ENCODE measurements around the gene UBE2I. TPM values are rescaled to one million over a fixed set of nuclear protein-coding genes. Genes with fewer than 3 reads are reported as not detected.

Gene UBE2I
- polyA plus RNA-seq, 2 of the 4 experiments (the other 2 are of a cell fraction): 170 to 208 TPM

DNA sequence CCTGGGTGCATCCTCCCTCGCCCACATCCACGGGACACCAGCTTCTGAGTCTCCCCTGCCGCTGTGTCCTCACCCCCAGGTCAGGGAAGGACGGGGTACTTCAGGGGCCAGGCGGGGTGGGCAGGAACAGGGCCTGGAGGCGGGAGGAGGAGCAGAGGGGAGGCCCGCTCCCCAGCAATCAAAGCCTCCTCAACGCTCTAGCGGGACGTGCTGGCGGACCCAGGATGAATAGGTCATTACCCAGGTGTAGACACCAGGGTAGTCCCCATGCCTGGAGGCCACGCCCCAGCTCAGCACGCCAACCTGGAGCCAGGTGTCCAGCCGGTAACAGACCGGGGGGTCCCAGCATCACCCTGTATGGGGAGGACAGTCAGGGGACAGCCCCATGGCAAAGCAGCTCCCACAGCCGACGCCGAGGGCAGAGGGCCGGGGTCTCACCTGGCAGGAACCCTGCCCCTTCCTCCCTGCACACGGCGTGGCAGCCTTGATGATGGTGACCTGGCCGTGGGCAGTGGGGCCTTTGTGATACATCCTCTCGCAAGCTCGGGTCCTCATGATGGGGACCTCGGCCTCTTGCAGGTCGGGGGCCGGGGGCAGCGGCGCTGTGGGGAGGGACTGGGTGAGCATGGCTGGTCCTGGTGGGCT lies 29.4 kb upstream of the UBE2I start:
- ChIA-PET POLR2A (interaction anchor here (0.5 to 0.6 kb wide), 2 partner anchors 17 to 65 kb away, joined by 3 read pairs; no protein-coding TSS in a partner anchor), CTCF (interaction anchor here (0.6 to 1.2 kb wide), 4 partner anchors 10 to 224 kb away, joined by 3 to 7 read pairs (median 3); no protein-coding TSS in a partner anchor)
- 76% methylated on average over 15 of the region's 29 CpGs for WGBS (ENCODE audit: missing lambda C conversion rate)
- H3K4me2 ChIP-seq: no peak overlapping the region
- H3K27ac ChIP-seq: no peak overlapping the region
- FAIRE-seq (no peak), DNase-seq (ENCODE audit: low read depth in 1 of 2, low spot score in 1 of 2) (no peak), ATAC-seq (no peak)
- no peaks in the 10 kb centered on the region for H3K4me1 ChIP-seq
- TF ChIP-seq HEYL (CRISPR knock-in tag; IDR thresholded peaks at IDR 0.05) (no peak), RAD21 (conservative IDR thresholded peaks at IDR 0.05 in 1 of 2, IDR thresholded peaks at IDR 0.05 in 1 of 2) (no peak), RARB (CRISPR knock-in tag; IDR thresholded peaks at IDR 0.05) (no peak), ZSCAN20 (CRISPR knock-in tag; IDR thresholded peaks at IDR 0.05) (no peak), FOXS1 (CRISPR knock-in tag; IDR thresholded peaks at IDR 0.05) (no peak), HOXB13 (CRISPR knock-in tag; IDR thresholded peaks at IDR 0.05; ENCODE audit: low read depth) (no peak), SMC3 (IDR thresholded peaks at IDR 0.05) (no peak)
- TF ChIP-seq, protein P1, sequence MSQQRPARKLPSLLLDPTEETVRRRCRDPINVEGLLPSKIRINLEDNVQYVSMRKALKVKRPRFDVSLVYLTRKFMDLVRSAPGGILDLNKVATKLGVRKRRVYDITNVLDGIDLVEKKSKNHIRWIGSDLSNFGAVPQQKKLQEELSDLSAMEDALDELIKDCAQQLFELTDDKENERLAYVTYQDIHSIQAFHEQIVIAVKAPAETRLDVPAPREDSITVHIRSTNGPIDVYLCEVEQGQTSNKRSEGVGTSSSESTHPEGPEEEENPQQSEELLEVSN (IDR thresholded peaks at IDR 0.05; ENCODE audit: borderline replicate concordance, low read depth): no peak
- no peaks in the 10 kb centered on the region for H3K9me3 ChIP-seq
- H3K4me3 ChIP-seq: no peak overlapping the region

DNA sequence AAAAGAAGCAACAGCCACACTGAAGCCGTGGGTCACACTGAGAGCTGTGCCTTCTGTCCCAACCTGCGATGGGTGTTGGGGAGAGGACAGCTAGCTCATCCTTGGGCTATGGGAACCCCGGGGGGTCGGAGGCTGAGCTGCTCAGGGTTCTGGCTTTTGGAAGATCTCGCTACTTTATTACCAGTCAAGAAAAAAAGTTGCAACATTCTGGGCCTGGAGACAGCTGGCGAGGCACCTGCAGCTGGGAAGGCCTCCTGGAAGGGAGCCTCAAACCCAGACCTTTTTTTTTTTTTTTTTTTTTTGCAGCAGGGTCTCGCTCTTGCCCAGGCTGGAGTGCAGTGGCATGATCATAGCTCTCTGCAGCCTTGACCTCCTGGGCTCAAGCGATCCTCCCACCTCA lies 28.7 kb upstream of the UBE2I start:
- no peaks in the 10 kb centered on the region for H3K9me3 ChIP-seq
- H3K27ac ChIP-seq: no peak overlapping the region
- H3K4me1 ChIP-seq: no peaks in the 10 kb centered on the region
- DNase-seq (ENCODE audit: low read depth in 1 of 2, low spot score in 1 of 2): no peak
- no peak for ATAC-seq
- ChIA-PET CTCF (interaction anchor here (0.6 to 1.0 kb wide), 2 partner anchors 42 to 225 kb away, joined by 3 read pairs; no protein-coding TSS in a partner anchor), POLR2A (interaction anchor here (0.5 to 0.6 kb wide), 2 partner anchors 17 to 64 kb away, joined by 3 read pairs; no protein-coding TSS in a partner anchor)
- WGBS (ENCODE audit: missing lambda C conversion rate): 56% methylated on average over 8 of the region's 8 CpGs
- no peak overlapping the region for H3K4me2 ChIP-seq
- H3K4me3 ChIP-seq: no peak overlapping the region
- TF ChIP-seq EP300 (IDR thresholded peaks at IDR 0.05): no peak
- TF ChIP-seq PHF8 (IDR thresholded peaks at IDR 0.05; ENCODE audit: borderline replicate concordance, low read depth): no peak
- no peak for TF ChIP-seq KDM1A (IDR thresholded peaks at IDR 0.05; ENCODE audit: low read depth)
- no peak for TF ChIP-seq HOXB5 (CRISPR knock-in tag; IDR thresholded peaks at IDR 0.05)
- TF ChIP-seq, protein P2, sequence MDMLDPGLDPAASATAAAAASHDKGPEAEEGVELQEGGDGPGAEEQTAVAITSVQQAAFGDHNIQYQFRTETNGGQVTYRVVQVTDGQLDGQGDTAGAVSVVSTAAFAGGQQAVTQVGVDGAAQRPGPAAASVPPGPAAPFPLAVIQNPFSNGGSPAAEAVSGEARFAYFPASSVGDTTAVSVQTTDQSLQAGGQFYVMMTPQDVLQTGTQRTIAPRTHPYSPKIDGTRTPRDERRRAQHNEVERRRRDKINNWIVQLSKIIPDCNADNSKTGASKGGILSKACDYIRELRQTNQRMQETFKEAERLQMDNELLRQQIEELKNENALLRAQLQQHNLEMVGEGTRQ (IDR thresholded peaks at IDR 0.05): no peak
- no peak for TF ChIP-seq TP53 (CRISPR knock-in tag; IDR thresholded peaks at IDR 0.05)
- no peak for TF ChIP-seq HEYL (CRISPR knock-in tag; IDR thresholded peaks at IDR 0.05)
- no peak for TF ChIP-seq CEBPB (IDR thresholded peaks at IDR 0.05)
- no peak for TF ChIP-seq CBX2 (IDR thresholded peaks at IDR 0.05; ENCODE audit: borderline replicate concordance, low read depth)
- TF ChIP-seq ZC3H11A (IDR thresholded peaks at IDR 0.05): no peak
- TF ChIP-seq BHLHE40 (IDR thresholded peaks at IDR 0.05; ENCODE audit: low read depth, low read length): no peak
- no peak for FAIRE-seq

DNA sequence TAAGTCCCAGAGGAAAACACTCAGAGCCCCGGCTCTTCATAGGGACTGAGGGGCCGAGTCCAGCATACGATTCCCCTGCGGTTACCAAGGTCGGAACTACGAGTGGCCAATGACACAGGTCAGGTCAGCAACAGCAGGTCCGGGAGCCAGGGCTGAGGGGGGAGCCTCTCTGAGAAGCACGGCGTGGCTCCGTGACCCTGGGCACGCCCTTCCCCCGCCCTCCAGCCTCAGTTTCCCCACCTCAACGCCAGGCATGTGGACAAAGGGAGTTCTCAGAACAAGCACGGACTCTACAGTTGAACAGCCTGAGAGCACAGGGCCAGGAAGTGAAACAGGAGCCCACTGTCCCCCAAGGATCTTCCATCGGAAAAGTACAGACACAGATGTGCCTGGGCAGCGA lies 27.9 kb upstream of the UBE2I start:
- no peak for FAIRE-seq
- POLR2A ChIA-PET: no interaction called here
- H3K9me3 ChIP-seq: no peaks in the 10 kb centered on the region
- CTCF ChIA-PET: no interaction called here
- H3K27ac ChIP-seq: no peak overlapping the region
- H3K4me3 ChIP-seq: no peak overlapping the region
- H3K4me1 ChIP-seq: no peaks in the 10 kb centered on the region
- 59% methylated on average over 15 of the region's 16 CpGs for WGBS (ENCODE audit: missing lambda C conversion rate)
- no peak overlapping the region for H3K4me2 ChIP-seq
- ATAC-seq: no peak
- TF ChIP-seq, protein P1 (IDR thresholded peaks at IDR 0.05; ENCODE audit: borderline replicate concordance, low read depth): no peak
- TF ChIP-seq MAZ (IDR thresholded peaks at IDR 0.05; ENCODE audit: borderline replicate concordance, low read depth, low read length): no peak
- no peak for TF ChIP-seq GATA3 (IDR thresholded peaks at IDR 0.05; ENCODE audit: borderline replicate concordance)
- no peak for TF ChIP-seq CBX8 (IDR thresholded peaks at IDR 0.05)
- no peak for DNase-seq (ENCODE audit: low read depth in 1 of 2, low spot score in 1 of 2)
